Neural cell (in vitro differentiated cells): Measurements from ENCODE around the gene FOXF1.

Source experiments
- EP300 ChIP-seq: fragments of 450-650 bp; conservative IDR thresholded peaks from 2 replicates; pipeline ENCODE4 v1.6.1; 2014; ENCODE audit warnings: antibody characterized with exemption, mild to moderate bottlenecking, moderate library complexity; ENCODE audit not compliant: poor library complexity, severe bottlenecking
- EZH2 ChIP-seq: fragments of 200-600, 300-800 bp; shearing (Covaris generic), sonication (generic); IDR thresholded peaks from 2 replicates; pipeline ENCODE4 v1.6.1; 2014; ENCODE audit warnings: antibody characterized with exemption, low read length, borderline replicate concordance, mild to moderate bottlenecking; ENCODE audit not compliant: insufficient read depth, poor library complexity, severe bottlenecking
- MXI1 ChIP-seq: fragments of 450-650 bp; conservative IDR thresholded peaks from 2 replicates; pipeline ENCODE4 v1.6.1; 2014; ENCODE audit warnings: antibody characterized with exemption, mild to moderate bottlenecking; ENCODE audit not compliant: poor library complexity, severe bottlenecking
- POLR2AphosphoS5 ChIP-seq: IDR thresholded peaks from 2 replicates; pipeline ENCODE4 v1.6.1; 2012
- RAD21 ChIP-seq: fragments of 450-650 bp; conservative IDR thresholded peaks from 2 replicates; pipeline ENCODE4 v1.6.1; 2014; ENCODE audit warnings: antibody characterized with exemption, mild to moderate bottlenecking, moderate library complexity
- SMC3 ChIP-seq: fragments of 450-650 bp; conservative IDR thresholded peaks from 2 replicates; pipeline ENCODE4 v1.6.1; 2014; ENCODE audit warnings: antibody characterized with exemption, mild to moderate bottlenecking, moderate library complexity; ENCODE audit not compliant: poor library complexity
- TF ChIP-seq, protein P1 (sequence below): fragments of 450-650 bp; IDR thresholded peaks from 2 replicates; pipeline ENCODE4 v1.5.1; 2014; ENCODE audit warnings: antibody characterized with exemption, mild to moderate bottlenecking, moderate library complexity; ENCODE audit not compliant: poor library complexity, severe bottlenecking
- TF ChIP-seq, protein P2 (sequence below): IDR thresholded peaks from 2 replicates; pipeline ENCODE4 v1.6.1; 2012; ENCODE audit warnings: borderline replicate concordance

DNA sequence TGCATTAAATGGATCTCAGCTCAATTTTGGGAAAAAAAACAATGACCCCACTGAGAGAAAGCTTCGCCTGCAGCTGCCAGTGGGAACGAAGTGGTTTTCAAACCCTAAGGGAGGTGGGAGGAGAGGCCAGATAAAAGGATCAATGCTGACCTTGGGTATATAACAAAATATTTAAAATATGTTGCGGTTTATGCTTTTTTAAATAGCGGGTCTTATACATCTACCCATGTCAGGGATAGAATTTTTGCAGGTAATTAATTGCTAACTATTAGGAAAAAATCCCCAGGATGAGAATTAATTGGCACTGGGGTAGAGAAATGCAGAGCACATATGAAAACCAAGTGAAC lies 10.9 kb upstream of the FOXF1 start:
- TF ChIP-seq, protein P1, sequence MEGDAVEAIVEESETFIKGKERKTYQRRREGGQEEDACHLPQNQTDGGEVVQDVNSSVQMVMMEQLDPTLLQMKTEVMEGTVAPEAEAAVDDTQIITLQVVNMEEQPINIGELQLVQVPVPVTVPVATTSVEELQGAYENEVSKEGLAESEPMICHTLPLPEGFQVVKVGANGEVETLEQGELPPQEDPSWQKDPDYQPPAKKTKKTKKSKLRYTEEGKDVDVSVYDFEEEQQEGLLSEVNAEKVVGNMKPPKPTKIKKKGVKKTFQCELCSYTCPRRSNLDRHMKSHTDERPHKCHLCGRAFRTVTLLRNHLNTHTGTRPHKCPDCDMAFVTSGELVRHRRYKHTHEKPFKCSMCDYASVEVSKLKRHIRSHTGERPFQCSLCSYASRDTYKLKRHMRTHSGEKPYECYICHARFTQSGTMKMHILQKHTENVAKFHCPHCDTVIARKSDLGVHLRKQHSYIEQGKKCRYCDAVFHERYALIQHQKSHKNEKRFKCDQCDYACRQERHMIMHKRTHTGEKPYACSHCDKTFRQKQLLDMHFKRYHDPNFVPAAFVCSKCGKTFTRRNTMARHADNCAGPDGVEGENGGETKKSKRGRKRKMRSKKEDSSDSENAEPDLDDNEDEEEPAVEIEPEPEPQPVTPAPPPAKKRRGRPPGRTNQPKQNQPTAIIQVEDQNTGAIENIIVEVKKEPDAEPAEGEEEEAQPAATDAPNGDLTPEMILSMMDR, result no peak
- TF ChIP-seq EZH2 (no peak), POLR2AphosphoS5 (no peak), MXI1 (no peak), RAD21 (no peak), SMC3 (no peak), EP300 (no peak)
- TF ChIP-seq, protein P2, sequence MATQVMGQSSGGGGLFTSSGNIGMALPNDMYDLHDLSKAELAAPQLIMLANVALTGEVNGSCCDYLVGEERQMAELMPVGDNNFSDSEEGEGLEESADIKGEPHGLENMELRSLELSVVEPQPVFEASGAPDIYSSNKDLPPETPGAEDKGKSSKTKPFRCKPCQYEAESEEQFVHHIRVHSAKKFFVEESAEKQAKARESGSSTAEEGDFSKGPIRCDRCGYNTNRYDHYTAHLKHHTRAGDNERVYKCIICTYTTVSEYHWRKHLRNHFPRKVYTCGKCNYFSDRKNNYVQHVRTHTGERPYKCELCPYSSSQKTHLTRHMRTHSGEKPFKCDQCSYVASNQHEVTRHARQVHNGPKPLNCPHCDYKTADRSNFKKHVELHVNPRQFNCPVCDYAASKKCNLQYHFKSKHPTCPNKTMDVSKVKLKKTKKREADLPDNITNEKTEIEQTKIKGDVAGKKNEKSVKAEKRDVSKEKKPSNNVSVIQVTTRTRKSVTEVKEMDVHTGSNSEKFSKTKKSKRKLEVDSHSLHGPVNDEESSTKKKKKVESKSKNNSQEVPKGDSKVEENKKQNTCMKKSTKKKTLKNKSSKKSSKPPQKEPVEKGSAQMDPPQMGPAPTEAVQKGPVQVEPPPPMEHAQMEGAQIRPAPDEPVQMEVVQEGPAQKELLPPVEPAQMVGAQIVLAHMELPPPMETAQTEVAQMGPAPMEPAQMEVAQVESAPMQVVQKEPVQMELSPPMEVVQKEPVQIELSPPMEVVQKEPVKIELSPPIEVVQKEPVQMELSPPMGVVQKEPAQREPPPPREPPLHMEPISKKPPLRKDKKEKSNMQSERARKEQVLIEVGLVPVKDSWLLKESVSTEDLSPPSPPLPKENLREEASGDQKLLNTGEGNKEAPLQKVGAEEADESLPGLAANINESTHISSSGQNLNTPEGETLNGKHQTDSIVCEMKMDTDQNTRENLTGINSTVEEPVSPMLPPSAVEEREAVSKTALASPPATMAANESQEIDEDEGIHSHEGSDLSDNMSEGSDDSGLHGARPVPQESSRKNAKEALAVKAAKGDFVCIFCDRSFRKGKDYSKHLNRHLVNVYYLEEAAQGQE, result no peak
